ENCODE results near the gene SLC6A1. TPM values are rescaled to one million over a fixed set of nuclear protein-coding genes. Genes with fewer than 3 reads are reported as not detected.

SLC6A1 gene
- total and polyA plus RNA-seq, 2 of the 8 experiments (the other 6 are each of a cell fraction or from before 2014, with no cell fraction given): 0.30 to 0.63 TPM

GRCh38 chr3:10997196-10997595 lies 4.6 kb downstream of the SLC6A1 start:
- no peak for FAIRE-seq
- WGBS, 2 experiments (ENCODE audit: extremely low coverage in 1 of 2, insufficient coverage in 1 of 2, insufficient read length in 1 of 2, insufficient replicate concordance in 2 of 2, low coverage in 1 of 2, low lambda C conversion rate in 2 of 2, missing lambda C conversion rate in 1 of 2): 87% methylated on average over 5 of the region's 5 CpGs; no CpG with 5 or more reads in 1 of the 2 experiments
- H3K9me3 ChIP-seq (ENCODE audit: insufficient read depth in 2 of 2, low read depth in 1 of 2, low read length in 1 of 2): no peaks in the 10 kb centered on the region
- no peaks in the 10 kb centered on the region for H4K20me1 ChIP-seq (replicated peaks in 1 of 2; ENCODE audit: control insufficient read depth in 1 of 2, insufficient read depth in 2 of 2, low read length in 2 of 2)
- no peak overlapping the region for H3K56ac ChIP-seq (replicated peaks; ENCODE audit: insufficient read length, low read depth, low read length)
- H3K27me3 ChIP-seq (replicated peaks in 1 of 4; ENCODE audit: control insufficient read depth in 3 of 4, extremely low read depth in 1 of 4, insufficient read depth in 3 of 4, low read length in 3 of 4): peaks cover 20 to 31% (median 31%) of the 10 kb centered on the region in 4 experiments
- no peak overlapping the region for H3K27ac ChIP-seq (ENCODE audit: low read depth, low read length)
- no peak overlapping the region for H3K14ac ChIP-seq (ENCODE audit: insufficient read length)
- no peaks in the 10 kb centered on the region for H3K36me3 ChIP-seq (ENCODE audit: control insufficient read depth in 2 of 4, insufficient read depth in 4 of 4, low read length in 3 of 4)
- no peak overlapping the region for H3K4ac ChIP-seq (replicated peaks; ENCODE audit: insufficient read length, low read depth, low read length)
- no peak overlapping the region for H3K4me2 ChIP-seq (ENCODE audit: insufficient read depth in 1 of 2, low read depth in 2 of 2, low read length in 2 of 2)
- no peak overlapping the region for H2AFZ ChIP-seq (ENCODE audit: low read length)
- no peak overlapping the region for H2BK12ac ChIP-seq (ENCODE audit: low read depth, low read length)
- CTCF ChIA-PET (ENCODE audit: partially characterized antibody): interaction anchor here (0.7 to 13.4 kb wide), 13 partner anchors 11 to 184 kb away, joined by 3 to 100 read pairs (median 4); no protein-coding TSS in a partner anchor
- H4K91ac ChIP-seq (replicated peaks; ENCODE audit: insufficient read length, low read length): no peak overlapping the region
- peaks cover 8% of the 10 kb centered on the region; the same call in 1 of the 2 replicates for H3K23me2 ChIP-seq (ENCODE audit: low read depth, low read length)
- H4K5ac ChIP-seq (ENCODE audit: insufficient read length, low read depth, low read length): no peak overlapping the region
- no peak overlapping the region for H3K23ac ChIP-seq (ENCODE audit: insufficient read length)
- POLR2A ChIA-PET (ENCODE audit: partially characterized antibody): interaction anchor here (1.0 kb wide), 1 partner anchor 10 kb away, joined by 3 read pairs; no protein-coding TSS in a partner anchor
- no peaks in the 10 kb centered on the region for H3K79me2 ChIP-seq (ENCODE audit: control insufficient read depth in 1 of 2, insufficient read depth in 2 of 2, low read length in 2 of 2)
- no peak overlapping the region for H2BK15ac ChIP-seq (ENCODE audit: low read length)
- no peak overlapping the region for H3K18ac ChIP-seq (ENCODE audit: extremely low read depth, low read length)
- DNase-seq (ENCODE audit: low read depth in 1 of 2, low spot score in 2 of 2): no peak
- no peak overlapping the region for H4K8ac ChIP-seq (ENCODE audit: extremely low read depth, insufficient read depth, low read length)
- H3K4me1 ChIP-seq (replicated peaks in 1 of 4; ENCODE audit: control insufficient read depth in 3 of 4, insufficient read depth in 4 of 4, low read length in 3 of 4): peaks cover 0 to 8% (median 2%) of the 10 kb centered on the region in 4 experiments; a peak in 4 of 7 replicates
- H2BK120ac ChIP-seq (replicated peaks; ENCODE audit: low read depth, low read length): no peak overlapping the region
- no peak overlapping the region for H3K9ac ChIP-seq (replicated peaks in 1 of 4; ENCODE audit: extremely low read depth in 1 of 4, low read depth in 3 of 4, low read length in 3 of 4)
- H3K79me1 ChIP-seq (ENCODE audit: low read depth, low read length): no peaks in the 10 kb centered on the region
- H2AK5ac ChIP-seq (ENCODE audit: low read depth, low read length): no peak overlapping the region
- no peak overlapping the region for H2BK20ac ChIP-seq (ENCODE audit: low read length)
- H3K4me3 ChIP-seq (ENCODE audit: extremely low read depth in 1 of 4, insufficient read depth in 2 of 4, low read depth in 3 of 4, low read length in 4 of 4): no peak overlapping the region
- TF ChIP-seq NANOG (IDR thresholded peaks at IDR 0.05; ENCODE audit: insufficient read depth, low read depth, low read length, poor library complexity, severe bottlenecking) (no peak), TEAD4 (IDR thresholded peaks at IDR 0.05; ENCODE audit: low read depth, low read length) (no peak)
- no peak overlapping the region for H2BK5ac ChIP-seq (ENCODE audit: low read depth, low read length)

All from H1 (cell line).